Stromal cell of bone marrow (primary cell): ENCODE results near the gene RHEX.

Experiments used
- DNase-seq: peaks from one replicate; pipeline ENCODE4 v3.0.0-alpha.2; 2012; ENCODE audit warnings: low read depth

Gene RHEX

DNA sequence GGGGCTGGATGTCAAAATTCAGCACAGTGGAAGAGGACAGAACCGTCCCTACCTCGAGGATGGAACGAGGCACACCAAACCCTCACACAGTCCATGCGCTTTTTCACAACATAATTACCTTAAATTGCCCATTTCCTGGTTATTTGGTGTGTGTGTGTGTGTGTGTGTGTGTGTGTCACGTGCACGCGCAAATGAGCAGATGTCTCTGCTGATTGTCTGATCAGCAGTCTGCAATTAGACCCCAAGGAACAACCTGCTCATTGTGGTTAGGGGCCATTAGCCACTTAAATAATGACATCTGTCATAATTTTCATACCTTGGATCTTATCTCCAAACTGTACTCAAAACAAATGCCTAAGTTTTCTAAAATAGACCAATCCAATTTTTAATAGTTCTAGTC lies 41.1 kb downstream of the RHEX start:
- no peak for DNase-seq

DNA sequence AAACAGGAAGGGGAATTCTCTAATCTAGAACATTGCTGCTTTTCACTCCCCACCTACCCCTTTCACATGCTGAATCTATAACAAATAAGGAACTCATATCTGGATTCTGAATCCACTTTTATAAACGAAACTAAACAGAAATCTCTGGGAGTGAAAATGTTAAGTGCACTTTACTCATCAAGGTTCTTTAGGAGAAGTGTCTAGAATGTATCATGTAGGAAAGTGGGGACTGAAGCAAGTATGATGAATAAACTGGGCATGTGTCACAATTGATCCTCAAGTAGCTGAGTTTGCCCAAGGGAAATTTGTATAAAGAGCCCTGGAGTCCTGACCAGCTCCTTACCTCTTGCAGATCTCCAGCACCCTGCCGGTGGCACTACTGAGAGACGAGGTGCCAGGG lies 44.4 kb downstream of the RHEX start:
- no peak for DNase-seq

DNA sequence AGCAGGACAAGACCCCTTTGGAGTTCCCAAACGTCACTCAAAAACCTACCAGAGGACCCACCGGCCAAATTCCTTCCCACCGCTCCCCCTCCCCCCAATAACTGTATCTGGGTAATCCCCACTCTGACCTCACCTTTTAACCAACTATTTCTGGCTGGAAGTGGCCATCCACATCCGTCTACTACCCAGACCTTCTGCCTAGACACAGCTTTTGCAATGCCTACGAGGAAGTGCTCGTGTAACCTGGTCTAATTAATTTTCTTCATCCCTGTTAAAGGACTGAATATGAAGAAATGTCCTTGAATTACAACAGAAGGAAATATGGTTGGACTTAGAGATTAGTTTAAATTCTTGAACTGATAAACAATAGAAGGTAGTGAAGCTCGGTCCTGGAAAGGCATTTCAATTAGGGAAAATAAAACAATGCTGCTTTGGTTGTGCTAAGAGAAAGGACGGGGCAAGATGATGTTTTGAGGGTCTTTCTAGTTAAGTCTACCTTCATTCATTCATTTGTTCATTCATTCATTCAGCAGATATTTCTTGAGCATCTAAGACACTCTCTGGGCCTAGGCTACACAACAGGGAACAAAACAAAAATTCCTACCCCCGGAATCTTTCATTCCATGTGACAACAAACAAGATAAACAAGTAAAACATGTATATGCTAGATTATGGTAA lies 45.4 kb downstream of the RHEX start:
- no peak for DNase-seq

DNA sequence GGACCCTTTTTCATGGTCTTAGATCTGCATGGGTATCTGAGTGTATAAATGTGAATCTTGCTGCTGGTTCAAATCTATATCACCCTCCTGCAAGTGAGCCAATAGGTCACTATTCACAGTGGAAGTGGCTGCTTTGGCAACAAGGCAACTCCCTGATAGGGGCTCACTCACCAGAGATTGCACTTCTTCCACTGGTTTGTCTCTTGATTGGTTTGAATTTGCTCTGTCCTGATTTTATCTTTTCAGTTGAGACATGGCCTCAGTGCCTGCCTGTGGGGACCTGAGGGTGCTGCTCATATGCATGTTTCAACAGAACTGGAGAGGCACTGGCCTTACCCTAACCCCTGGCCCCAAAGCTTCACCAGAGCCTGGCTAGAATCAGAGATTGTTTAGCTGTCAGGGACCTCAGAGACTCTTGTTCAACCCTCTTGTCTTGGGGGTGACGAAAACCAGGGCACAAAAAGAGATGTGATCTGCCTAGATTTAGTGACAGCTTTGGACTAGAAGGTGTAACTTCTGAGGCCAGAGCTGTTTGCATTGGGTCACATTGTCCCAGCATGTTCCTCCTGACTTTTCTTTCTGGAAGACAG lies 47.3 kb downstream of the RHEX start:
- no peak for DNase-seq

DNA sequence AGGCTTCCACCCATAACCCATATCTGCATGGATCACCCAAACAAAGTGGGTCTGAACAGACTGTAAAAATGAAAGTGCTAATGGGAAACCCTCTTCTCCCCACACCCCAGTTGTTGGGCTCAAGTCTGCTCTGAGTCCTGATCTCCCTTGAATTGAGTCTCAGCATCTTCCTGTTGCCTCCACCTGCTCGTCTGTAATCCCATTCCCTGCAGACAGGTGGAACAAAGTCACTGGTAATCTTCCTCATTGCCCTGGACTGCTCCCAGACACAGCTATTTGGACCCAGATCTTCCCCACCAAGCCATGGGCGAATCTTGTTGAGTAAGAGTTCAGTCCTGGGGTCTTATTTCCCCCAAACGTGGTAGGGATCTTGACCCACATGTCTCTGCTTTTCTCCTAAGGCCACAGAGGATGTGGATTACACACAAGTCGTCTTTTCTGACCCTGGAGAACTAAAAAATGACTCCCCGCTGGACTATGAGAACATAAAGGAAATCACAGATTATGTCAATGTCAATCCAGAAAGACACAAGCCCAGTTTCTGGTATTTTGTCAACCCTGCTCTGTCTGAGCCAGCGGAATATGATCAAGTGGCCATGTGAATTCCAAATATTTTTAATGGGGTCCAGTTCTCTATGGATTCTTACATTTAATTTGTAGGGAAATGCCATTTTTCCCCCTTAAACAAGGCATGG lies 48.5 kb downstream of the RHEX start:
- DNase-seq: no peak

DNA sequence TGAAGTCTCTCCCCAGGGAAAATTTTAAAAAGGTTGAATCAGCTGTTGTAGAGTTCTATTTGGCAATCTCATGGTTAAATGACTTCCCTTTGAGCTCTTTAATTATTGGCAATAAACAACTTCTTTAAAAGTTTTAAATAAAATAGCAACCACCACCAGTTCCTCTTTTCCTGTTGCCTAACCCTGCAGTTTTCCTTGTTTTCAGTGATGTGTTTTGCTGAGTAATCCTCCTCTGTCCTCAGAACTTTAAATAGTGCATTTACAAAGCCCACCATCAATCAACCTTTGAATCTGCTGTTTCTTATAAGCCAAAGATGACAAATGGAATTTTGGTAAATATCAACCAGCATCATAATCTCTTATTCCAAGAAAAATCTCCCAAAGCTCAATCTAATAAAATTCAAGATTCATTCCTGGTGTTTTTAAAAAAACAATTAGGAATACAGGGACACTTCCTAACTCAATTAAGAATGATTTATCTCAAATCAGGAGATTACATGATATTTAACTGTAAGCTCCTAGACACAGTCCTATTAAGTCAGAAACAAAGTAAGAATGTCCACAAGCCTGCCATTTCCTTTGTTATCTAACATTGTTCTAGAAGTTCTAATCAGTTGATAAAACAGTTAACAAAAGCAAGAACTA lies 49.4 kb downstream of the RHEX start:
- no peak for DNase-seq

DNA sequence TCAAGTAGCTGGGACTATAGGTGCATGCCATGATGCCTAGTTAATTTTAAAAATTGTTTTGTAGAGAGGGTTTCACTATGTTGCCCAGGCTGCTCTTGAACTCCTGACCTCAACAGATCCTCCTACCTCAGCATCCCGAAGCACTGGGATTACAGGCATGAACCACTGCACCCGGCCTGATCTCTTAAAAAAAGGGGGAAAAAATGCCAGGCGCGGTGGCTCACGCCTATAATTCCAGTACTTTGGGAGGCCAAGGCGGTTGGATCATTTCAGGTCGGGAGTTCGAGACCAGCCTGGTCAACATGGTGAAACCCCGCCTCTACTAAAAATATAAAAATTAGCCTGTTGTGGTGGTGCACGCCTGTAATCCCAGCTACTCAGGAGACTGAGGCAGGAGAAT lies 51.0 kb downstream of the RHEX start:
- no peak for DNase-seq

DNA sequence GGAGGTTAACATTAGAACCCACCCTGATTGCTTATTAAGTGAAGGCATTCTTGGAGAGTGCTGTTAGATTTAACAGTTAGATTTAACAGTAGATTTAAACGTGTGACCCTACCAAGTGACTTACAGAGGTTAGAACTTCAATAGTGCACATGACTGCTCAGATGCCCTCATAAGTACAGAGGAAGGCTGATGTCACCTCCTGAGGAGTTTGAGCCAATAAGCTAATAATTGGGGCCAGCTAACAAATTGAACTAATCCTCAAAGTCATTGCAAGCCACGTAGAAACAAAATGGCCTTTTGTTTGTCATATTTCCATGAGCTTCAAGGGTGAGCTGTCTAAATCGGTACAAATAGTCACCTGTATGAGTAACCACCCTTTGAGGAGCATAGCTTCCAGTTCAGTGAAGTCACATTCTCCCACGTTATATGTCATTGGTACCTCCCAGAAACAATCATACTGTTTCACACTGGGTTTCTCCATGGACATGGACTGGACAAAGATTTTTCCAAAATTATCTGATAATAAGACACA lies 52.6 kb downstream of the RHEX start:
- DNase-seq: no peak

DNA sequence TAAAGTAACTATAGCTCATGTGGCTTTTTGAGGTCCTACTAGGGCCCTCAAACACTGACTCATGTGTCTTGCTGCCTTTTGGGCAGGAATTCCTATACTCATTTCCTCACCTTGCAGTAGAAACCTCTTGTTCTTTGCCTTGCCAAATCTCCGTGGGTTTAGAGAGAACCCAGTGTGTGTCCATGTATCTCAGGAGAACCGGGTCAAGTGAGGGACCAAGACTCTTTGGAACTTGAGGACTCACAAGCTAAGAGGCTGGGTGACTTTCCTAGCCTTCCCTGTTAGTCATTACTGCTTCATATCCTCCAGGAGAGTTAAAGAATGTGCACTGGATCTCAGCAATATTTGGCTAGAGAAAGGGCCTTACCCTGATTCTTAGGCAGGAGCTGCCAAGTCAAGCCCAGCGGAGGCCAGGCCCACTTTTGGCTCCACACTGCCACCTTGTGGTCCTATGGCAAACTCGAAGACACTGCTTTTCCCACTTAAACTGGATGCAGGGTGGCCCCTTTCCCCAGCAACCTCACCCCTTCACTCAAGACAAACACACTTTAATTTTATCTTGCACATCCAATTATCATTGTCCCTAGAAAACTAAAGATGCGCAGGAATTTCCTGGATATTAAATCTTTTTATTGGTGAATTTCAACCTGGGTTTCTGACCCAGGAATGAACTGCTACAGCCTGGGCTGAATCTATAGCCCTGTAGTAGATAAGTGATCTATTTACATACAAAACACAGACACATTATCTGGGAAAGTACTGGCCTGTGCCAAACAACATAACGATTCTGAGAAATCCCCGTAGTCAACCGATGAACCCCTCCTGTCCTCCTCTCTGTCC lies 53.6 kb downstream of the RHEX start:
- peak; percentile 79 for DNase-seq

DNA sequence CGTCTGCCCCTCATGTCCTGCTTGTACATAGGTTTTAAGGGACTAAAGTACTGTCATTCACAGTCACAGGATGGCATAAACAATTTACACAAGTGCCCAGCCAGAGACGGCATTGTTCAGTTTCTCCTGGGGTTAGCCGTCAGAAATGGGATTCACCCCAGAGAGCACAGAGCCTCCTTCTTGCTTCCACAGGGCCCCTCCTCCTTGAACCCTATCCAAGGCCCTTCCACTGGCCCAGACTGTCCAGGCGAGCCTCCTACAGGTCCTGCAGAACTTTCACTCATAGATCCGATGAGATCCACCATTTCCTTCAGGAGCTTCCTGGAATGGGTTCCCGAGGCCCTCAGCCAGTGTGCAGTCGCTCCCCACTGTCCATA lies 54.2 kb downstream of the RHEX start:
- no peak for DNase-seq

DNA sequence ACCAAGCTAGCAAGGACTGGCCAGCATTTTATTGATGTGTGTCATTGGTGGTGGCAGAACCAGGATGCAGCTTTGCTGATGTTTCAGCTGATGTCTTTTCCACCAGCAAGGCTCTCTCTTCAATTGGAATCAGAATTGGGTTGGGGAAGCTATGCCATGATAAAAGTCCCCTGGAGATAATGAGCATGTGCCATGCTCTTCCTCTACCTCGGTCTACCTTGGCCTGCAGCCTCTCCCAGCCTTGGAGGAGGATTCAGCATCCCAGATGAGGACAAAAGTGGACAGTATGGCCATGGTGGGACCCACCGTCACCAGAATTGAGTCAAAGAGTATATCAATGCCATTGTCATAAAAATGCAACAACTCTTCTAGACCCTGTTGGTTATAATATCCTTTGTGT lies 55.7 kb downstream of the RHEX start:
- no peak for DNase-seq

DNA sequence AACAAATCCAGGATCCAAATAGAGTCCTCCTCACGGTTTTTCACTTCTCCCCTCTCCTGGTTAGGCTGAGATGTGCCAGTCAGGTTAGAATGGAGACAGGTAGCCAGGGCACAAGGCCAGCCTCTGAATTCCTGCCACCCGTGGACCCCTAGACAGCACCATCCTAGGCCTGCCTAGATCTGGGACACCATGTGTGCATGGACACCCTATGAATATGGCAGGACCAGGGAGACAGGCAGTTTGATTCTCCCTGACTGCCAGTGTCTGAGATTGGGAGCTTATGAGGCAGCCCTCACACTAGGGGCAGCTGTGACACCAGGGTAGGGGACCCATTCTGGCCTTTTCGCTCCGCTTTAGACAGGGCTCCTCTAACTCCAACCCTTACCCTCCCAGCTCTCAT lies 56.7 kb downstream of the RHEX start:
- DNase-seq: no peak

DNA sequence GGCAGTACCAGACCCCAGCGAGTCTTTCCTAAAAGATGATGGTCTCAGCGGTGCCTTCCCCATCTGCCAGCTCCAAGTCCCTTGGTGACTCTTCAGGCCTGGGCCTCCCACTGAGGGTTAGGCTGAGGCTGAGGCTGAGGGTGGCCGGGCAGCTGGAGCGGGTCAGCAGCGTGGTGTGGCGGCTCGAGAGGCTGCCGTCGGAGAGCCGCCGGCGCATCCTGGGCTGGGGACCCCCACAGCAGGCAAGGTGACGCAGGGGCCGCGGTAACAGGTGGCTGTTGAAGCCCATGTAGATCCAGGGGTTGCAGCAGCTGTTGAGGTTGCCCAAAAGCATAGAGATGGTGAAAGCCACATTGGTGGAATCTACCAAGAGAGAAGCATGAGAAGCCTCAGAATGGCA lies 57.2 kb downstream of the RHEX start:
- no peak for DNase-seq

DNA sequence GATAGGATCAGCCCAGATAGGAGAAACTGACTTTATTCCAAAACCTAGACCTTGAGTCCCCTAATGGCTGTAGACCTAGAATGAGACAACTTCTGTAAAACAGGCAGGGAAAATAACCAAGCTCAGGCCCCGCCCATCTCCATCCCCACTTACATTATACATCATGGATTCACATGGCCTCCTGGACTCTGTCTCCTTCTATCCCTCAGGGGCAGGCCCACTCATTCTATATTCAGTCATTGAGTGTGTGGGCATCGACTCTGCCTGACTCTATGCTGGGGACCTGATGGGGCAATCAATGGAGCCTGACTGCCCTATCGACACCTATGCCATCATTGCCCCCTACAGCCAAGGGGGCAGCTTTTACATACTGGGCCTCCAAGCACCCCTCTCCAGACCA lies 57.8 kb downstream of the RHEX start:
- no peak for DNase-seq

DNA sequence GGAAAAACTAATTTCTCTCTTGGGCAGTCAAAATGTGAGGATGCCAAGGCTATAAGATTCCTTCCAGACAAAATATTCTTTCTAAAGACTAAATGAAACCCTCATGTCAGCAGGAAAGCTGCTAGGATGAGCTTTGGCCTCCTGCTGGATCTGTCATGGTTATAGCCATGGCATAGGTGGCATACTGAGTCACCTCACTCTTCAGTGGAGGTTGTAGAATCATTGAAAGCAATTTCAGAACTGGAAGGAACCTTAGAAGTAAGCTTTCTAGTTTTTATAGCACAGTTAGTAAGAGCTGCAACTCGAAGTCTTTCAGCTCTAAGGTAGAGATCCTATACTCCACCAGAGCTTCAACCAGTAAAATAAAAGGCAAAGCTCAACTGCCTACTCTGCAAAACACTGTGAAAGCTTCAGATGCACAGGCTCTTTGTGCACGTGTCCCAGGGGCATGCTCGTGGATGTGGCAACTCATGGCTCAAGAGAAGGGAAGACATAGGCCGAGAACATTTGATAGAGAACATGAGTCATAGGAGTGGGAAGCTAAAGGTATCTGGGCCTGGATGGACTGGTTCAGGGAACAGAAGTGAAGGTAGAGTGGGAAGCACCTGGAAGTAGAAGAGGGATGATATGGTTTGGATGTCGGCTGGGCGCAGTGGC lies 58.4 kb downstream of the RHEX start:
- DNase-seq: no peak

DNA sequence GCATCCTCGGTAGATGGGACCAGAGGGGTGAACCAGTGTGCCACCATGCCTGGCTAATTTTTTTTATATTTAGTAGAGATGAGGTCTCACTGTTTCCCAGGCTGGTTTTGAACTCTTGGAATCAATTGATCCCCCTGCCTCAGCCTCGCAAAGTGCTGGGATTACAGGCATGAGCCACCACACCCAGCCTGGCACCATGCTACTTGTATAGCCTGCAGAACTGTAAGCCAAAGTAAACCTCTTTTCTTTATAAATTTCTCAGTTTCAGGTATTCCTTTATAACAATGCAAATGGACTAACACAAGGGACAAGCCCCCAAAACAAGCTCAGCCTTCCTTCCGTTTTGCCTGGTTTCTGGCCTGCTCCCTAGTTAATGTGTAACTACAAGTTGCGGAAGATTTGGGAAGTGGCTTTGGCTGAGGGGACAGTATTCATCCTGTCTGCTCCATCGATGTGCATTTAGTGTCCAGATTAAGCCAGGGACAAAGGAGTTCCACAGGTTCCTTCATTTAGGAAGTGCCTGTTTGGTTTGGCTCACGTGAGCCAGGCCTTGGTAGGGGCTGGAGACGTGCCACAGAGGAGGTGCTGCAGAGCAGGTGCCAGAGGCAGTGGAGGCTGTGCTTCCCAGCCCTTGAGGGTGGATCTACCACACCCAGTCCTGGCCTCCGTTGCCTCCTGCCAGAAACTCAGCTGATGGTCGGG lies 59.8 kb downstream of the RHEX start:
- DNase-seq: no peak

DNA sequence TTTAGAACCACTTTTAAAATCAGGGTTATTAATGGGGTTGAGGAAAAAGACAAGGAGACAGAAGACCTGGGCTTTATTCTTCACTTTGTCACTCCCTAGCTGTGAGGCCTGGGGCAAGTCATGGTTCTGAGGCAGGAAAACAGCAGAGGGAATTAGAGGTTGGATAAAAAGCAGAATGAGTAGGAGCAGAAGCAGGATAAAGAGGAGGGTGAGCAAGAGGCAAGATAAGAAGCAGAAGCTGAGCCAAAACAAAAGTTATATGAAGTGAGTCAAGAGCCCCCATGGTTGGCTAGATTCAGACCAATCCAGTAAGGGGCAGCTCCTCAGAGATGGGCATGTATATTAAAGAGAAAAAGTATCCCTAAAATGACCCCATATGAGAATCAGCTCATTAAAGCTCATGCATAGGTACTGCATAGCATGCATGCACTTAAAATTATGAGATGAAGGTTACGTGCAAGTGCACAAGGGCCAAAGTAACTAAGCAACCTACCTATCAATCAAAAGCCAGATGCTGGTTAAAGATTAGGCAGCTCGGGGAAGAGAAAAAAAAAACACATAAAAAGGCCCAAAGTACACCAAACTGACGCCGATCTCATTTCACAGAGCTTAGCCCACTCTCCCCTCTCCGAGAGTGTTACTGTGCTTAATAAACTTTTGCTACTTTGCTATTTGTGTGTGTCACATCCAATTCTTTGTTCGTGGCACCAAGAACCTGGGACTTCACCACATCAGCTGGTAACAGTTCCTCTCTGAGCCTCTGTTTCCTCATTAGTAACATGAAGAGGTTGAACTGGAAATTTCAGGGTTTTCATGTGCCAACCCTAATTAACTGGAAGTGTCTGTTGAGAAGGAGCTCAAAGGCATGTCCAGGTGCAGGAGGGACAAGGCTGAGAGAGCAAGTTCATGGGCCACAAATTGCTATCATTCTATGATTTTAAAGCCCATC lies 62.0 kb downstream of the RHEX start:
- no peak for DNase-seq

DNA sequence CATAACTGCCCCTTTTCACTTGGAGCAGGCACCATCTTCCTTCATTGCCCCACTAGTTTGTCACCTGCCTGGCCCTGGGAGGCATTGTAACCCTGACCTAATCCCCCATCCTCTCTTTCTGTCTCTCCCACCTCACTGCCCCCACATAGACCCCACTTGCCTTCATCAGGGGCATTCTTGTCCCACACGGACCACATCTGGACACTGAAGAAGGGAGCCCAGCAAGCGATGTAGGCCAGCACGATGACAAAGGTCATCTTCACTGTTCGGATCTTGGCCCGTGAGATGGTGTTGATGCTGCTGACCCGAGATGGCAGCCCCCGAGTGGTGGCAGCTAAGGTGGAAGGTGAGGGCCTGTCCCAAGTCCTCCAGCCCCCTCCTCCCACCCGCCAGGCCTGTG lies 62.8 kb downstream of the RHEX start:
- DNase-seq: no peak

DNA sequence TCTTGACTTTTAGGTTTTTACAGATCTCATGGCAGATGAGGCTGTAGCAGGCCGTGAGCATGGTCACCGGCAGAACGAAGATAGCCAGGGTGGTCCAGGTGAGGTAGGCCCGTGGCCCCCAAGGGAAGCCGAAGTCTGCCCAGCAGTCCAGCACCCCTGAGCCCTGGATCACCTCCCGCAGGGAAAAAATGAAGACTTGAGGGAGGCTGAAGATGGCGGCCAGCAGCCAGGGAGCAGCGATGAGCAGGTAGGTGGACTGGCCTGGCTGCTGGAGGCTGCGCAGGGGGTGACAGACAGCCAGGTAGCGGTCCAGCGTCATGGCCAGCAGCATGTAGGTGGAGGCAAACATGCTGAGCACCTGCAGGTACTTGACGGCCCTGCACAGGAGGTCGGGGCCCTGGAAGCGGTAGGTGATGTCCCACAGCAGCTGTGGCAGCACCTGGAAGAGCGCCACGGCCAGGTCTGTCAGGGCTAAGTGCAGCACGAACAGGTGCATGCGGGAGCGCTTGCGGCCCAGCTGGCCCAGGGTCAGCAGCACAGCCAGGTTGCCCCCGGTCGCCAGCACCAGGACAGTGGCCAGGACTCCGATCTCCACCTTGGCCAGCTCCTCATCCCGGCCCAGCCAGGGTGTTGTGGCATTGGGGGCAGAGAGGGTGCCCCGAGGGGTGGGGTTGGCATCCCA lies 63.4 kb downstream of the RHEX start:
- DNase-seq: no peak
